Measurements from ENCODE around the gene CRELD1.

DNA sequence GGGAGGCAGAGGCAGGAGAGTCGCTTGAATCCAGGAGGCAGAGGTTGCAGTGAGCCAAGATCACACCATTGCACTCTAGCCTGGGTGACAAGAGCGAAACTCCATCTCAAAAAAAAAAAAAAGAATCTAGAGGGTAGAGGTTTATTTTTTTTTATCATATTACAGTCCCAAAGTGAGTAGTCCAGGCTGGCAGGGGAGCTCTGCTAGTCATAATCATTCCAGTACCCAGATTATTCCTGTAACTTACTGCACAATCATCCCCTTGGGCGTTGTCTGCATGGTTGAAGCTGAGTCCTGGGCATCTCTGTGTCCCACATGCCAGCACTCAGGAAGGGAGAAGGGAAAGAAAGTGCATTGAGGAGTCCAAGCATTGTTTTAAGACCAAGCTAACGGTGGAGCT lies 8.5 kb downstream of the CRELD1 start:
- TF ChIP-seq, protein P1, sequence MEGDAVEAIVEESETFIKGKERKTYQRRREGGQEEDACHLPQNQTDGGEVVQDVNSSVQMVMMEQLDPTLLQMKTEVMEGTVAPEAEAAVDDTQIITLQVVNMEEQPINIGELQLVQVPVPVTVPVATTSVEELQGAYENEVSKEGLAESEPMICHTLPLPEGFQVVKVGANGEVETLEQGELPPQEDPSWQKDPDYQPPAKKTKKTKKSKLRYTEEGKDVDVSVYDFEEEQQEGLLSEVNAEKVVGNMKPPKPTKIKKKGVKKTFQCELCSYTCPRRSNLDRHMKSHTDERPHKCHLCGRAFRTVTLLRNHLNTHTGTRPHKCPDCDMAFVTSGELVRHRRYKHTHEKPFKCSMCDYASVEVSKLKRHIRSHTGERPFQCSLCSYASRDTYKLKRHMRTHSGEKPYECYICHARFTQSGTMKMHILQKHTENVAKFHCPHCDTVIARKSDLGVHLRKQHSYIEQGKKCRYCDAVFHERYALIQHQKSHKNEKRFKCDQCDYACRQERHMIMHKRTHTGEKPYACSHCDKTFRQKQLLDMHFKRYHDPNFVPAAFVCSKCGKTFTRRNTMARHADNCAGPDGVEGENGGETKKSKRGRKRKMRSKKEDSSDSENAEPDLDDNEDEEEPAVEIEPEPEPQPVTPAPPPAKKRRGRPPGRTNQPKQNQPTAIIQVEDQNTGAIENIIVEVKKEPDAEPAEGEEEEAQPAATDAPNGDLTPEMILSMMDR (IDR thresholded peaks at IDR 0.05): no peak
- TF ChIP-seq POLR2A (IDR thresholded peaks at IDR 0.05): no peak

All from body of pancreas (tissue), 4 donors.